ENCODE measurements around the gene ITPKC. TPM values are rescaled to one million over a fixed set of nuclear protein-coding genes. Genes with fewer than 3 reads are reported as not detected.

ITPKC gene
- total RNA-seq, 2 experiments from 2014 or later = 4.7 to 5.3 TPM

- no peak for ATAC-seq
- POLR2A ChIA-PET = no interaction called here
Measured at GRCh38 chr19:40683437-40683836, 33.5 kb upstream of the ITPKC start.

DNA sequence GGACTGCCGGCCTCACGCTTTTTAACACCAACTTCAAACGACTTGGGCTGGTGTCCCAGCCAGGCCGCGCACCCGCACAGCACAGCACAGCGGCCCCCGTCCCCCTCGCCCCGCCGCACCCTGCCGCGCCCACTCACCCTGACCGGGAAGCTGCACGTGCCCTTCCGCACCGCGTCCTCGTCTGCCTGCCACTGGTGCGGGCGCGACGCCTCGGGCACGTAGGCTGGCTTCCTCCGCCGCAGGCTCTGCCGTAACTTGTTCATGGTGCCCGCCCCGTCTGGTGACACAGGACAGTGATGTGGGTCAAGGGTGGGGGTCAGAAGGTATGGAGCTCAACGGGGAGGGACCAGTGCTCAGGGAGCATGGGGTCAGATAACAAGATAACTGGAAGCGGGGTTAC is 32.6 kb upstream of the ITPKC start:
- ATAC-seq (no peak), DNase-seq (no peak)
- CTCF ChIA-PET = no interaction called here
- Mint-ChIP-seq H3K4me1 (ENCODE audit: low read depth) (no peaks in the 10 kb centered on the region), H3K27me3 (ENCODE audit: low read depth) (no peaks in the 10 kb centered on the region), H3K36me3 (ENCODE audit: low read depth) (peaks cover 6% of the 10 kb centered on the region), H3K27ac (no peak overlapping the region), H3K9me3 (ENCODE audit: insufficient read depth) (no peaks in the 10 kb centered on the region), H3K4me3 (no peak overlapping the region)
- POLR2A ChIA-PET = interaction anchor here (0.6 kb wide), 1 partner anchor 33 kb away, joined by 3 read pairs; the partner anchor contains the start of gene ITPKC

More at GRCh38 chr19:40683437-40683836, 33.5 kb upstream of the ITPKC start:
- CTCF ChIA-PET = interaction anchor here (0.8 to 1.0 kb wide), 2 partner anchors 20 to 135 kb away, joined by 3 read pairs; no protein-coding TSS in a partner anchor
- DNase-seq = no peak
- H3K36me3 Mint-ChIP-seq (ENCODE audit: low read depth) = peaks cover 9% of the 10 kb centered on the region
- H3K27ac Mint-ChIP-seq = no peak overlapping the region
- H3K27me3 Mint-ChIP-seq (ENCODE audit: low read depth) = no peaks in the 10 kb centered on the region
- no peaks in the 10 kb centered on the region for H3K9me3 Mint-ChIP-seq (ENCODE audit: insufficient read depth)
- H3K4me1 Mint-ChIP-seq (ENCODE audit: low read depth) = no peaks in the 10 kb centered on the region
- no peak overlapping the region for H3K4me3 Mint-ChIP-seq

GRCh38 chr19:40685016-40685526 is 31.8 kb upstream of the ITPKC start:
- Mint-ChIP-seq H3K4me1 (ENCODE audit: low read depth) (no peaks in the 10 kb centered on the region), H3K27me3 (ENCODE audit: low read depth) (no peaks in the 10 kb centered on the region), H3K27ac (no peak overlapping the region), H3K36me3 (ENCODE audit: low read depth) (peaks cover 5% of the 10 kb centered on the region), H3K9me3 (ENCODE audit: insufficient read depth) (no peaks in the 10 kb centered on the region), H3K4me3 (no peak overlapping the region)
- DNase-seq (no peak), ATAC-seq (no peak)
- POLR2A ChIA-PET = interaction anchor here (0.5 kb wide), 1 partner anchor 81 kb away, joined by 3 read pairs; no protein-coding TSS in a partner anchor
- CTCF ChIA-PET = no interaction called here

DNA sequence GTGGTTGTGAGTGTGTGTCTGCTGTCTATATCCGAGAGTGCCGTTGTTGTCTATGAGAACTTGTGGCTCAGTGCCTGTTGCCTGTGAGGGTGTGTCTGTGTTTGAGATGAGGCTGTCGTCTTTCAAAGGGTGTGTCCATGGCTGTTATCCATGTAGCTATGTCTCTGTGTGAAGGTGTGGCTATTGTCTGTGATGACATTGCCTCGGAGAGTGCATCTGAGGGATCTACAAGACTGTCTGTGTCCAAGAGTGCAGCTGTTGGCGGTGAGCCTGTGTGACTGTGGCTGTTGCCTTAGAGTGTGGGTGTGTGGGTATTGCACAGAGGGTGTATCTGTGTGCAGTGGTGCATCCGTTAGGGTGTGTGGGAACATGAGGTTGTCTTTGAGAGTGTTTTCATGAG is 31.3 kb upstream of the ITPKC start:
- H3K27me3 Mint-ChIP-seq (ENCODE audit: low read depth) = no peaks in the 10 kb centered on the region
- no peak overlapping the region for H3K4me3 Mint-ChIP-seq
- POLR2A ChIA-PET = no interaction called here
- CTCF ChIA-PET = interaction anchor here (1.2 kb wide), 1 partner anchor 22 kb away, joined by 3 read pairs; no protein-coding TSS in a partner anchor
- DNase-seq (no peak), ATAC-seq (no peak)
- H3K4me1 Mint-ChIP-seq (ENCODE audit: low read depth) = no peaks in the 10 kb centered on the region
- H3K9me3 Mint-ChIP-seq (ENCODE audit: insufficient read depth) = no peaks in the 10 kb centered on the region
- H3K36me3 Mint-ChIP-seq (ENCODE audit: low read depth) = peaks cover 5% of the 10 kb centered on the region
- no peak overlapping the region for H3K27ac Mint-ChIP-seq

- Mint-ChIP-seq H3K9me3 (ENCODE audit: insufficient read depth) (no peaks in the 10 kb centered on the region), H3K4me1 (ENCODE audit: low read depth) (peaks cover 2% of the 10 kb centered on the region), H3K36me3 (ENCODE audit: low read depth) (peaks cover 5% of the 10 kb centered on the region), H3K27ac (no peak overlapping the region), H3K27me3 (ENCODE audit: low read depth) (no peaks in the 10 kb centered on the region), H3K4me3 (no peak overlapping the region)
- CTCF ChIA-PET = no interaction called here
- POLR2A ChIA-PET = no interaction called here
- no peak for DNase-seq
- ATAC-seq = no peak
Measured at GRCh38 chr19:40686882-40687524, 29.9 kb upstream of the ITPKC start.

DNA sequence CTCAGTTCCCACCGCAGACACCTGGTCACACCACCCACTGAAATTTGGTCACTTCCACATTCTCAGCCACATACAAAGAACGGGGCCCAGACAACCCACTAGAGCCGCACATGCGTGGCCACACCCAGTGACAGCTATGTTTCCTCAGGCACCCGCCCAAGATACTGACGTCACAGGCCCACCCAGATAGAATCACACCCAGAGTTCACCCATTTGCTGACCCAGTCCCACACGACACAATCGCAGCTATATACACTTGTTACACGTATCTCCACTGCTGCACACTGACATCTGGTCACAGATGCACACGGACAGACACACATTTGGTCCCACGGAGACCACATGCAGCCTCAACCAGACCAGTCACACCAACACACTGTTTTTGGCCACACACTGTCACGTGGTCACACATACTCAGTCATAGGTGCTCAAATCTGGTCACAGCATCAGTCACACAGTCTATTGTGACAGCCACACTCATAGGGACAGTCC is 29.3 kb upstream of the ITPKC start:
- Mint-ChIP-seq H3K9me3 (ENCODE audit: insufficient read depth) (no peaks in the 10 kb centered on the region), H3K4me1 (ENCODE audit: low read depth) (peaks cover 2% of the 10 kb centered on the region), H3K27ac (no peak overlapping the region), H3K4me3 (no peak overlapping the region), H3K27me3 (ENCODE audit: low read depth) (no peaks in the 10 kb centered on the region), H3K36me3 (ENCODE audit: low read depth) (peaks cover 5% of the 10 kb centered on the region)
- CTCF ChIA-PET = no interaction called here
- ATAC-seq (no peak), DNase-seq (no peak)
- POLR2A ChIA-PET = no interaction called here

DNA sequence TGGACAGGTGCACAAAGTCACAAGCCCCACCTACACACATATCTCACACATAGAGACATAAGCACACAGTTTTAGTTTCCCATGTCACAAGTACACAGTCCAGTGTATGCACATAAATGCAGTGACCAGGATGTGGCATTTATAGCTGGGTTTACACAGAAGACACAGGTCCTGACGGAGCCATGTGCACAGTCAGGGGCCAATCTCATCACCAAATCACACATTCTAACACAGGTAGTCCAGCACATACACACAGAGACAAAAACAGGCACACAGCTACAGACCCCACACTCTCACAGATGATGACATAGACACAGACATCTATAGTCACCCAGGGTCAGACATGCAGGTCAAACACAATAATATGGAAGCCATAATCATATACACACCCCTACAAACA is 28.6 kb upstream of the ITPKC start:
- Mint-ChIP-seq H3K36me3 (ENCODE audit: low read depth) (peaks cover 5% of the 10 kb centered on the region), H3K27ac (no peak overlapping the region), H3K9me3 (ENCODE audit: insufficient read depth) (no peaks in the 10 kb centered on the region), H3K4me1 (ENCODE audit: low read depth) (peaks cover 2% of the 10 kb centered on the region), H3K27me3 (ENCODE audit: low read depth) (no peaks in the 10 kb centered on the region), H3K4me3 (no peak overlapping the region)
- DNase-seq (no peak), ATAC-seq (no peak)
- CTCF ChIA-PET = no interaction called here
- POLR2A ChIA-PET = no interaction called here

GRCh38 chr19:40688987-40689338 is 27.9 kb upstream of the ITPKC start:
- H3K4me3 Mint-ChIP-seq = no peak overlapping the region
- CTCF ChIA-PET = no interaction called here

DNA sequence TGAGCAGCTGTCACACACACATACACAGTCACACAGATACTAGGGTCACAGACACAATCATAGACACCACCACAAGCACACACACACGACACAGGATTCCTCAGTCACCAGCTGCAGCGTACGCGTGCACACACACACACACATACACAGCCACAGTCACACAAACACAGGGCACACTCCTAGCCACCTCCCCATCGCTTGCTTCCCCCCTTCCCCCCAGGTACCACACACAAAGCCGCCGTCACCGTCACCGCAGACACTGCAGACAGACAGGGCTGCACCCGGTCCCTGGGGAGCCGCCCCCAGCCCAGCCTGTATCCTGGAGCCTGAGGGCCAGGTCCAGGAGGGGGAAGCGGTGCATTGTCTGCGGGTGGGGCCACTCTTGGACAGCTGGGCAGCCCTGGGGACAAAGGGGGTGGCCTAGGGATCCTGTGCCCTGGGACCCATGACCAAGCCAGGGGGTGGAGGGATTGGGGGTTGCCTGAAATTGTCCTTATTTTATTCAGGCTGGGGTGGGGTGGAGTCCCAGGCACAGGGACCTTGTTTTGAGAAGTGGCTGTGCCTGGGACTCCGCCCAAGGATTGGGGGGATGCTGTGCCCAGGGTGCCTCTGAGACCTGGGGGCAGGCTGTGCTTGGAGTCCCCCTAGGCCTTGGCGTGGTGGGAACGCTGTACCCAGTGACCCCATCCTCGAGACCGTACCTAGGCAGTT is 27.4 kb upstream of the ITPKC start:
- Mint-ChIP-seq H3K27me3 (ENCODE audit: low read depth) (no peaks in the 10 kb centered on the region), H3K4me3 (no peak overlapping the region), H3K9me3 (ENCODE audit: insufficient read depth) (no peaks in the 10 kb centered on the region), H3K4me1 (ENCODE audit: low read depth) (peaks cover 2% of the 10 kb centered on the region), H3K27ac (no peak overlapping the region), H3K36me3 (ENCODE audit: low read depth) (peaks cover 5% of the 10 kb centered on the region)
- ATAC-seq = no peak
- ChIA-PET CTCF (no interaction called here), POLR2A (no interaction called here)
- peak; percentile 41 for DNase-seq

More at GRCh38 chr19:40688987-40689338, 27.9 kb upstream of the ITPKC start:
- no peaks in the 10 kb centered on the region for H3K27me3 Mint-ChIP-seq (ENCODE audit: low read depth)
- H3K9me3 Mint-ChIP-seq (ENCODE audit: insufficient read depth) = no peaks in the 10 kb centered on the region
- ATAC-seq = no peak
- peaks cover 2% of the 10 kb centered on the region for H3K4me1 Mint-ChIP-seq (ENCODE audit: low read depth)
- no peak overlapping the region for H3K27ac Mint-ChIP-seq
- peaks cover 5% of the 10 kb centered on the region for H3K36me3 Mint-ChIP-seq (ENCODE audit: low read depth)
- DNase-seq = no peak
- POLR2A ChIA-PET = no interaction called here

GRCh38 chr19:40690050-40690692 is 26.7 kb upstream of the ITPKC start, which contains the start of gene NUMBL:
Gene NUMBL (minus strand): TSS chr19:40690651. CDS start chr19:40690483, 168 bp downstream.
- peaks cover 2% of the 10 kb centered on the region for H3K4me1 Mint-ChIP-seq (ENCODE audit: low read depth)
- no peaks in the 10 kb centered on the region for H3K27me3 Mint-ChIP-seq (ENCODE audit: low read depth)
- CTCF ChIA-PET = interaction anchor here (1.5 kb wide), 1 partner anchor 27 kb away, joined by 5 read pairs; no protein-coding TSS in a partner anchor
- DNase-seq (no peak), ATAC-seq (no peak)
- no peaks in the 10 kb centered on the region for H3K9me3 Mint-ChIP-seq (ENCODE audit: insufficient read depth)
- peak within 1 kb of the TSS; percentile 90 for H3K27ac Mint-ChIP-seq
- peak within 1 kb of the TSS; percentile 85 for H3K4me3 Mint-ChIP-seq
- peaks cover 5% of the 10 kb centered on the region for H3K36me3 Mint-ChIP-seq (ENCODE audit: low read depth)
- POLR2A ChIA-PET = interaction anchor here (0.7 to 1.7 kb wide), 3 partner anchors 10 to 264 kb away, joined by 3 to 5 read pairs (median 3); partner anchors contain the start of genes ACTMAP and SNRPA

DNA sequence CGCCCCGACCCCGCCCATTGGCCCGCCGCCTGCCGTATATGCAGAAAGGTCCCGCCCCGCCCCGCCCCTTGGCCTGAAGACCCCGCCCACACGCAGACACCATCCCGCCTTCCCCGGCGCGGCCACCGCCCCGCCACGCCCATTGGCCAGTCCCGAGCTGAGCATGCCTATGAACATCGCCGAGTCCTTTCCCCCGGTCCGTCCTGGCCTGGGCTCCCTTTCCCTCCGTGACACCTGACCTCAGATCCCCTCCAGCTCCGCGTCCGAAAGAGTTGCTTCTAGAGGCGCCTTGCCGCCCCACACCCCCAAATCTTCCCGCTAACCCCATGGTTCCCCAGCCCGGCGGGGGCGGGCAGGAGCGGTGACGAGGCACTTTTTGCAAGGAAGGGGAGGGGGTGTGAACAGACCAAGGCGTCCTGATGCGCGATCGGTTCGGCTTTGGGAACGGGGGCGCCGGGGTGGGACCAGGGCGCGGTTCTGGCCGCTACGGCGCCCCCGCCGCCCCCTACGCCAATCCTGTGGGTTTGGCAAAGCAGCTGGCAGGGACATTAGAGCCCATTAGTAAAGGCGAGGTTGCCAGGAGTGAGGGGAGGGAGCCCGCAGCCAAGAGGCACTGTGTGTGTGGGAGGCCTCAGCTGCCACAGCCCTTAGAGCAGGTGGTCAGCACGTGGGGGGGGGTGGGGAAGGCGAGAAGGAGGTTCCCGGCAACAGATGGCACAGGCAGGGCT is 26.1 kb upstream of the ITPKC start:
- peaks cover 2% of the 10 kb centered on the region for H3K4me1 Mint-ChIP-seq (ENCODE audit: low read depth)
- H3K4me3 Mint-ChIP-seq = peak overlapping the region; percentile 85
- DNase-seq = peak; percentile 91
- no peaks in the 10 kb centered on the region for H3K27me3 Mint-ChIP-seq (ENCODE audit: low read depth)
- peak; percentile 91 for ATAC-seq
- CTCF ChIA-PET = interaction anchor here (1.5 kb wide), 1 partner anchor 28 kb away, joined by 5 read pairs; no protein-coding TSS in a partner anchor
- peaks cover under 1% of the 10 kb centered on the region for H3K36me3 Mint-ChIP-seq (ENCODE audit: low read depth)
- no peaks in the 10 kb centered on the region for H3K9me3 Mint-ChIP-seq (ENCODE audit: insufficient read depth)
- H3K27ac Mint-ChIP-seq = peak overlapping the region; percentile 90
- POLR2A ChIA-PET = interaction anchor here (0.7 to 1.7 kb wide), 5 partner anchors 9 to 265 kb away, joined by 3 to 5 read pairs (median 3); partner anchors contain the start of genes ACTMAP, RAB4B and SNRPA

Measured in activated CD8-positive, alpha-beta T cell treated with anti-CD3 and anti-CD28 coated beads, Interleukin-2, amount 10 ng/mL, durations not matched to agents 7 days and 5 days (primary cell).